IPS-18c (cell line): Measurements from ENCODE around the gene UQCRHL.
"Not testable (repeated sequence)": the region's sequence is repeated elsewhere in the genome, so short reads cannot be mapped to it uniquely, and the experiment has no call there.

Experiments
- H3K4me3 ChIP-seq: 2 replicates; pipeline ENCODE4 v1.7.0; 2013; ENCODE audit warnings: low read depth, mild to moderate bottlenecking, low read length, moderate library complexity; ENCODE audit not compliant: insufficient read depth
- H3K9me3 ChIP-seq: one replicate; pipeline ENCODE4 v1.6.1; 2013; ENCODE audit warnings: mild to moderate bottlenecking, low read length, moderate library complexity; ENCODE audit not compliant: control insufficient read depth, insufficient read depth

The UQCRHL gene

GRCh38 chr1:15807549-15807948, at the start of gene UQCRHL:
Gene UQCRHL, minus strand, starts transcription at chr1:15807649. Its CDS starts 0 bp downstream, at chr1:15807649.
- not testable (repeated sequence) for H3K9me3 ChIP-seq, H3K4me3 ChIP-seq

- H3K4me3 ChIP-seq, result no peak overlapping the region
- H3K9me3 ChIP-seq, result no peaks in the 10 kb centered on the region
Observed at GRCh38 chr1:15856888-15857287, 49.4 kb upstream of the UQCRHL start.

GRCh38 chr1:15852828-15853302, 45.4 kb upstream of the UQCRHL start:
- Histone ChIP-seq H3K9me3 (no peaks in the 10 kb centered on the region), H3K4me3 (no peak overlapping the region)

GRCh38 chr1:15852036-15852827, 44.8 kb upstream of the UQCRHL start:
- H3K9me3 ChIP-seq, result no peaks in the 10 kb centered on the region
- H3K4me3 ChIP-seq, result no peak overlapping the region

GRCh38 chr1:15851210-15852035, 44.0 kb upstream of the UQCRHL start:
- H3K4me3 ChIP-seq, result no peak overlapping the region
- no peaks in the 10 kb centered on the region for H3K9me3 ChIP-seq

GRCh38 chr1:15850471-15851001, 43.1 kb upstream of the UQCRHL start:
- H3K9me3 ChIP-seq, result no peaks in the 10 kb centered on the region
- peak overlapping the region; percentile 95; the same call in 1 of the 2 replicates for H3K4me3 ChIP-seq

- peak overlapping the region; percentile 95 for H3K4me3 ChIP-seq
- H3K9me3 ChIP-seq, result no peaks in the 10 kb centered on the region
Observed at GRCh38 chr1:15849775-15850324, 42.4 kb upstream of the UQCRHL start.

- H3K9me3 ChIP-seq, result no peaks in the 10 kb centered on the region
Observed at GRCh38 chr1:15848929-15849774, 41.7 kb upstream of the UQCRHL start.

DNA sequence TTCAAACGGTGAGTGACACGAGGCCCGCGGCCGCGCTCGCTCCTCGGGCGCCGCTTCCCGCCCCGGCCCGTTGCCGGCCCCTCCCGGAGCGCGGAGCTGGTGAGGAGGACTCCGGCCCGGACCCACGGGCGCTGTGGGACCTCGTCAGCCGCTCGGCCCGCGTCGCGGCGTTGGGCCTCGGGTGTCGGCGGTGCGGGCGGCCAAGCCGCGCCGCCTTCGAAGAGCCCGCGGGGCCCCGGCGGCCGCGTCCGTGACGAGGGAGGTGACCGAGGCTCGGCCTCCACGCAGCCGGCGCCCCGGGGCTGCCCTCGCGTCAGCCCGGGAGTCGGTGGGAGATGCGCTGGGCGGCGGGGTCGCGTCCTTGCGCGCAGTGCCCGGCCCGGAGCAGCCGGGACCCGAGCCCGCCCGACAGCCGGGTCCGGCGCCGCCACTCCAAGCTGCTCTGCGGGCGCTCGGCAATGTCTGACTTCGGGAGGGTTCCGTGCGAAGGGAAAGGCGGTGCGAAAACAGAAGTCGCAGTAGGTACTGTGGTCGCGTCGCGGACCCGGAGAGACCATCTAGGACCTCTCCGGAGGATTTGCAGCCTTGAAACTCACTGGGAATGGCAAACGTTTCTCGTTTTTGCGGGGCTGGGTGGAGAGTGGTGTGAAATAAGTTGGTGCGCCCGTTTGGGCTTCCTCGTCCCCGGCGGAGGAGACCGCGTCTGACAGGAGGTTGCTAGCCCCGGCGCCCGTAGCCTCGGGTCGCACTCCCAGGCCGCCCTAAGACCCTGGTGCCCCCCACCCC, 40.9 kb upstream of the UQCRHL start:
- no peaks in the 10 kb centered on the region for H3K9me3 ChIP-seq
- peak overlapping the region; percentile 95 for H3K4me3 ChIP-seq

More at GRCh38 chr1:15848929-15849774, 41.7 kb upstream of the UQCRHL start:
- peak overlapping the region; percentile 95 for H3K4me3 ChIP-seq

DNA sequence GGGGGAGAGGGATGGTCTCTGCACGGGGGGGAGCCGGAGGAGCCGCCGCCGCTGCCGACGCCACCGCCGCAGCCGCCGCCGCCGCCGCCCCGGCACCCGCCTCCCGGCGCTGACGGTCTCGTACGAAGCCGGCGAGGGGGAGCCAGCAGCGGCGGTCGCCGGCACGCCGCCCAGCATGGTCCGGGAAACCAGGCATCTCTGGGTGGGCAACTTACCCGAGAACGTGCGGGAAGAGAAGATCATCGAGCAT, 40.4 kb upstream of the UQCRHL start:
- H3K4me3 ChIP-seq, result peak overlapping the region; percentile 95

GRCh38 chr1:15847100-15847892, 39.8 kb upstream of the UQCRHL start, which contains the start of gene SPEN:
Gene SPEN, plus strand, starts transcription at chr1:15847707. Its CDS starts 361 bp downstream, at chr1:15848068.
- no peaks in the 10 kb centered on the region for H3K9me3 ChIP-seq
- H3K4me3 ChIP-seq, result peak within 1 kb of the TSS; percentile 95

More for the DNA sequence above, 40.4 kb upstream of the UQCRHL start:
- no peaks in the 10 kb centered on the region for H3K9me3 ChIP-seq

DNA sequence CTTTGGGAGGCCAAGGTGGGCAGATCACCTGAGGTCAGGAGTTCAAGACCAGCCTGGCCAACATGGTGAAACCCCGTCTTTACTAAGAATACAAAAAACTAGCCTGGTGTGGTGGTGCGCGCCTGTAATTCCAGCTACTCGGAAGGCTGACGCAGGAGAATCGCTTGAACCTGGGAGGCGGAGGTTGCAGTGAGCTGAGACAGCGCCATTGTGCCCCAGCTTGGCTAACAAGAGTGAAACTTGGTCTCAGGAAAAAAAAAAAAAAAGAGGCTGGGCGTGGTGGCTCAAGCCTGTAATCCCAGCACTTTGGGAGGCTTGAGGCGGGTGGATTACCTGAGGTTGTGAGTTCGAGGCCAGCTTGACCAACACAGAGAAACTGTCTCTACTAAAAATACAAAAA, 38.6 kb upstream of the UQCRHL start:
- not testable (repeated sequence) for H3K4me3 ChIP-seq

GRCh38 chr1:15843826-15844572, 36.5 kb upstream of the UQCRHL start:
- Histone ChIP-seq H3K4me3 (no peak overlapping the region), H3K9me3 (no peaks in the 10 kb centered on the region)

More for the DNA sequence above, 38.6 kb upstream of the UQCRHL start:
- not testable (repeated sequence) for H3K9me3 ChIP-seq

DNA sequence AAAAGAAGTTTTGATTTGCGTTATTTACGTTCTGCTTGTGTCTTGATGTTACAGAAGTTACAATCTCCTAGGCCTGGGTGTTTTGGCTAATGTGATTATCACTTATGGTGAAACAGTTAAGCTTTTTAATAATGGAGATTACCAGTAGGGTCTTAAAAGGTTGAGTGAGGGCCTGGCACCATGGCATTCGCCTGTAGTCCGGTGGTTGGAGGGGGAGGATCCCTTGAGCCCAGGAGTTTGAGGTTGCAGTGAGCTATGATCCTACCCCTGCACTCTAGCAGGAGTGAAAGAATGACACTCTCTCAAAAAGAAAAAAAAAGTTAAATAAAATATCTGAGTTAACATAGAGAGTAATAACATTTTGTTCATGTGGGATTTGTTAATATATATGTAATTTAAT, 31.3 kb upstream of the UQCRHL start:
- no peak overlapping the region for H3K4me3 ChIP-seq
- peaks cover 2% of the 10 kb centered on the region for H3K9me3 ChIP-seq

GRCh38 chr1:15837931-15838330, 30.5 kb upstream of the UQCRHL start:
- Histone ChIP-seq H3K9me3 (peaks cover 2% of the 10 kb centered on the region), H3K4me3 (no peak overlapping the region)
